Heart right ventricle (tissue), 16 donors: ENCODE results near the gene SH3D21. TPM values are rescaled to one million over a fixed set of nuclear protein-coding genes. Genes with fewer than 3 reads are reported as not detected.

Source experiments
- ATAC-seq, 8 donors: fragments of 200-7000 bp; cut with Tn5 transposase; one replicate each; pipeline ENCODE4 v1.9.1; 2020; ENCODE audit warnings: mild to moderate bottlenecking in 8 of 8, moderate library complexity in 8 of 8, moderate number of reproducible peaks in 1 of 8
- DNase-seq, 2 donors: peaks; one replicate each; pipeline ENCODE4 v3.0.0-alpha.2; 2020
- H3K27ac ChIP-seq, 10 donors: fragments of 200-600 bp; sonication (generic) in 2 of 10; one replicate each; pipeline versions ENCODE4 v1.5.0 to v1.8.0; 2020 to 2022; ENCODE audit warnings: mild to moderate bottlenecking in 3 of 10
- H3K27me3 ChIP-seq, 7 donors: fragments of 200-600 bp; one replicate each; pipeline ENCODE4 v1.8.0; 2021 to 2022; ENCODE audit warnings: mild to moderate bottlenecking in 2 of 7
- H3K36me3 ChIP-seq, 9 donors: fragments of 200-600 bp; sonication (generic) in 1 of 9; one replicate each; pipeline versions ENCODE4 v1.5.0 to v1.8.0; 2020 to 2022; ENCODE audit warnings: mild to moderate bottlenecking in 2 of 9
- H3K4me1 ChIP-seq, 9 donors: fragments of 200-600 bp; sonication (generic) in 1 of 9; one replicate each; pipeline versions ENCODE4 v1.5.0 to v1.8.0; 2020 to 2022; ENCODE audit warnings: mild to moderate bottlenecking in 4 of 9
- H3K4me3 ChIP-seq, 10 donors: fragments of 200-600 bp; sonication (generic) in 2 of 10; one replicate each; pipeline versions ENCODE4 v1.5.0 to v1.8.0; 2020 to 2022; ENCODE audit warnings: mild to moderate bottlenecking in 7 of 10, moderate library complexity in 2 of 10
- H3K9me3 ChIP-seq, 11 donors: fragments of 200-600 bp in 10 of 11; sonication (generic) in 2 of 11; one replicate each; pipeline versions ENCODE4 v1.5.0 to v1.8.0; 2013 to 2022; ENCODE audit warnings: mild to moderate bottlenecking in 2 of 11, control low read depth in 1 of 11, moderate library complexity in 1 of 11
- WGBS, 2 donors: extraction: QIAGEN DNeasy Blood & Tissue Kit; methylation state at CpG; one replicate each; pipeline ENCODE4 v1.1.7; 2013; ENCODE audit warnings: inconsistent platforms in 1 of 2; 5-methylcytosine and 5-hydroxymethylcytosine counted together
- intact Hi-C, 10 donors: fragments of 100-400 bp; cut with DNase I; formaldehyde crosslinking; loops; one replicate each; pipeline versions ENCODE4 v1.11.1 to v1.14.2; 2022
- polyA plus RNA-seq, 2 donors: library from polyadenylated mRNA; stranded (reverse); fragments of 200-250 nt; gene quantifications; one replicate each; pipeline ENCODE4 v1.2.3, GENCODE V29; 2013
- total RNA-seq, 10 donors: library from RNA; stranded (reverse); fragmentation: NEBNext Ultra II Directional in 3 of 10; extraction: Animal tissue kit (Norgen Biotek cat#: 25700) in 3 of 10; gene quantifications; one replicate each; pipeline versions ENCODE4 v1.2.1 to v1.2.4, GENCODE V29; 2021 to 2023
- TF ChIP-seq, protein P1 (sequence below), 9 donors: fragments of 200-600 bp; sonication (generic) in 2 of 9; IDR thresholded peaks; one replicate each; pipeline versions ENCODE4 v1.5.0 to v1.8.0; 2021 to 2022; ENCODE audit warnings: antibody characterized with exemption in 9 of 9, mild to moderate bottlenecking in 5 of 9, moderate library complexity in 1 of 9
- donor health status: Arrhythmogenic right ventricular cardiomyopathy.
- donor health status: ischemic (EF 13 %, LVEDD 7.1; RV severe dilation, severe dysfunction).
- donor health status: healthy with polysubstance abuse.
- donor health status: DM: no; HTN: yes; CAD: no.
- donor health status: DM: no; HTN: no; CAD: no.
- donor health status: ischemic (EF 25% LVEDD 6.9; RV normal size, moderate dysfunction).
- donor health status: ischemic (EF 25% LVEDD 5.7; RV mildly dilated, moderate dysfunction).
- donor health status: healthy.
- donor health status: DM: yes; HTN: yes; CAD: no.
- donor health status: Ischemic cardiomyopathy.
- donor health status: ischemic (EF 35%, LVEDD 5.7; RV mildly dilated, moderate dysfunction).
- donor health status: nonischemic (EF 11% LVEDD 7.7; RV severe dilation, severe dysfunction).
- donor health status: DM: yes; HTN: yes; CAD: no.
- donor health status: PGD.
- donor health status: ischemic (EF 29% LVEDD 5.4; RV normal size, mild dysfunction).
- donor health status: nonischemic (EF 23%, LVEDD 6.1; RV moderate dilation, normal function).

SH3D21 gene
- total and polyA plus RNA-seq, 12 donors, result 0.58 to 4.8 (median 1.7) TPM

DNA sequence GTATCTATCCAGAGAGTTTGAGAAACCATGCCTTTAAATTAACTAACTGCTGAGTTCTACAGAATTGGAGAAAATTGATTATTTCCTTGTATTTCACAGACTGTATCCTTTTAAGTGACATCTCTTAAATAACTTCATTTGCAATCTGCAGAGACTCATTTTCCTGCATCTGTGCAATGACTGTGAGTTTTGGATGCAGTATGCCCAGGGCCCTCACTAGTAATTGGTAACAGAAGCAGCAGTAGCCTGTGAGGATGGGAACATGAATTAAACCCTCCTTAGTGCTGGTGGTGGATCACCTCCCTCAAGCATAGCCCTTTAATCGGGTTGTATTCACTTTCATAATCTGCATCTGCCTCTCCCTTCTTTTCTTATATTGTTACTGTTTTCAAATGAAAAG is 21.7 kb upstream of the SH3D21 start:
- DNase-seq (no peak), ATAC-seq (no peak)
- H3K36me3 ChIP-seq, result peaks cover 0 to 82% (median 29%) of the 10 kb centered on the region in 9 donors
- peak overlapping the region in 1 of 10 donors; percentile 2 for H3K4me3 ChIP-seq
- no peaks in the 10 kb centered on the region for H3K27me3 ChIP-seq
- peak overlapping the region in 8 of 10 donors; percentile 51 to 82 (median 68) for H3K27ac ChIP-seq
- TF ChIP-seq, protein P1, sequence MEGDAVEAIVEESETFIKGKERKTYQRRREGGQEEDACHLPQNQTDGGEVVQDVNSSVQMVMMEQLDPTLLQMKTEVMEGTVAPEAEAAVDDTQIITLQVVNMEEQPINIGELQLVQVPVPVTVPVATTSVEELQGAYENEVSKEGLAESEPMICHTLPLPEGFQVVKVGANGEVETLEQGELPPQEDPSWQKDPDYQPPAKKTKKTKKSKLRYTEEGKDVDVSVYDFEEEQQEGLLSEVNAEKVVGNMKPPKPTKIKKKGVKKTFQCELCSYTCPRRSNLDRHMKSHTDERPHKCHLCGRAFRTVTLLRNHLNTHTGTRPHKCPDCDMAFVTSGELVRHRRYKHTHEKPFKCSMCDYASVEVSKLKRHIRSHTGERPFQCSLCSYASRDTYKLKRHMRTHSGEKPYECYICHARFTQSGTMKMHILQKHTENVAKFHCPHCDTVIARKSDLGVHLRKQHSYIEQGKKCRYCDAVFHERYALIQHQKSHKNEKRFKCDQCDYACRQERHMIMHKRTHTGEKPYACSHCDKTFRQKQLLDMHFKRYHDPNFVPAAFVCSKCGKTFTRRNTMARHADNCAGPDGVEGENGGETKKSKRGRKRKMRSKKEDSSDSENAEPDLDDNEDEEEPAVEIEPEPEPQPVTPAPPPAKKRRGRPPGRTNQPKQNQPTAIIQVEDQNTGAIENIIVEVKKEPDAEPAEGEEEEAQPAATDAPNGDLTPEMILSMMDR (IDR thresholded peaks at IDR 0.05), result no peak
- intact Hi-C loops, result loop anchor here in 9 of 10 donors (1.0 to 10.0 kb wide), 11 partner anchors 42 to 190 kb away; partner anchors contain the start of genes THRAP3 (in 3 of the 9), TRAPPC3 (in 2 of the 9) and MAP7D1 (in 1 of the 9)
- H3K4me1 ChIP-seq, result peaks cover 3 to 92% (median 61%) of the 10 kb centered on the region in 9 donors
- 31 to 53% methylated on average over 1 of the region's 1 CpG for WGBS, 2 donors
- no peaks in the 10 kb centered on the region for H3K9me3 ChIP-seq

DNA sequence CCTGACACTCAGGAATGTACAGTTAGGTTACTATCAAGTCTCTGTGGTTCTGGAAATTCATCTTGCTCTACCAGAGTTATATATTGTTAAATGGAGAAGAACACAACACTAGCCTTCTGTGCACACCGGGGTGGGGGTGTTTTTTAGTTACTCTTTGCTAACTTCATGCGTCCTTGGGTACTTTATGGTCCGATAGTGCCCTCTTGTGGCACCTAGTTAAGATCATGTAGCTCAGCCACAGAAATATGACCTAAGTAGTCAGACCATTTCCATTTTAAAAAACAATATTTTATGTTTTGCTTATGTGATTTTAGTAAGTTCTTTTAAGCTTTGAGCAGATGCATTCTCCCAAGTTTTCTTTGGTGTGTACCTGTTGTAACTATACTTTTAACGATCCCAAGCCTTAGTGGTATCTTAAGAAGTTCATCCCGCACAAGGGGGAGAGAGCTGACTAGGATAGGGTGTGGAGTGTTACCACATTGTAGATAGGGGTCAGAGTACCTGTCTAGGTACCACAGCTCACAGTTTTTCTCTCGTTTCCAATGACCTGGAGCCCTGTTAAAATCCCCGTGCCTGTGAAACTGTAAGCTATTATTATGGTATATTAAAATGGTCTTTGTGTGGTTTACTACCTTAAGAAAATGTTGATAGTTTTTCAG is 20.6 kb upstream of the SH3D21 start:
- peak overlapping the region in 8 of 10 donors; percentile 8 to 82 (median 68) for H3K27ac ChIP-seq
- no peaks in the 10 kb centered on the region for H3K9me3 ChIP-seq
- H3K27me3 ChIP-seq, result no peaks in the 10 kb centered on the region
- 39 to 43% methylated on average over 7 of the region's 7 CpGs for WGBS, 2 donors
- no peak overlapping the region for H3K4me3 ChIP-seq
- ATAC-seq (peak; percentile 63 to 87 (median 84)), DNase-seq (peak in 1 of 2 donors; percentile 83)
- H3K36me3 ChIP-seq, result peaks cover 0 to 93% (median 31%) of the 10 kb centered on the region in 9 donors
- peaks cover 3 to 85% (median 54%) of the 10 kb centered on the region in 9 donors for H3K4me1 ChIP-seq
- intact Hi-C loops, result loop anchor here (1.0 to 10.0 kb wide), 15 partner anchors 61 to 191 kb away; partner anchors contain the start of genes THRAP3 (in 8 of the 10) and TRAPPC3 (in 5 of the 10)
- TF ChIP-seq, protein P1 (IDR thresholded peaks at IDR 0.05), result peak; percentile 55 to 89 (median 78)

DNA sequence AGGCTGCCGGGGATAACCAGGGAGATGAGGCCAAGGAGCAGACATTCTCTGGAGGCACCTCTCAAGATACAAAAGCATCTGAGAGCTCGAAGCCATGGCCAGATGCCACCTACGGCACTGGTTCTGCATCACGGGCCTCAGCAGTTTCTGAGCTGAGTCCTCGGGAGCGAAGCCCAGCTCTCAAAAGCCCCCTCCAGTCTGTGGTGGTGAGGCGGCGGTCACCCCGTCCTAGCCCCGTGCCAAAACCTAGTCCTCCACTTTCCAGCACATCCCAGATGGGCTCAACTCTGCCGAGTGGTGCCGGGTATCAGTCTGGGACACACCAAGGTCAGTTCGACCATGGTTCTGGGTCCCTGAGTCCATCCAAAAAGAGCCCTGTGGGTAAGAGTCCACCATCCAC is 19.4 kb upstream of the SH3D21 start:
- Histone ChIP-seq H3K4me3 (no peak overlapping the region), H3K27ac (peak overlapping the region in 3 of 10 donors; percentile 17 to 61 (median 49)), H3K9me3 (no peaks in the 10 kb centered on the region), H3K4me1 (peaks cover 3 to 77% (median 53%) of the 10 kb centered on the region in 9 donors), H3K36me3 (peaks cover 0 to 100% (median 41%) of the 10 kb centered on the region in 9 donors), H3K27me3 (no peaks in the 10 kb centered on the region)
- intact Hi-C loops, result loop anchor here (2.0 to 10.0 kb wide), 12 partner anchors 62 to 192 kb away; partner anchors contain the start of genes THRAP3 (in 7 of the 10) and TRAPPC3 (in 2 of the 10)
- ATAC-seq (peak in 1 of 8 donors; percentile 31), DNase-seq (no peak)
- TF ChIP-seq, protein P1 (IDR thresholded peaks at IDR 0.05), result no peak
- WGBS, 2 donors, result 86% methylated on average over 13 of the region's 13 CpGs

DNA sequence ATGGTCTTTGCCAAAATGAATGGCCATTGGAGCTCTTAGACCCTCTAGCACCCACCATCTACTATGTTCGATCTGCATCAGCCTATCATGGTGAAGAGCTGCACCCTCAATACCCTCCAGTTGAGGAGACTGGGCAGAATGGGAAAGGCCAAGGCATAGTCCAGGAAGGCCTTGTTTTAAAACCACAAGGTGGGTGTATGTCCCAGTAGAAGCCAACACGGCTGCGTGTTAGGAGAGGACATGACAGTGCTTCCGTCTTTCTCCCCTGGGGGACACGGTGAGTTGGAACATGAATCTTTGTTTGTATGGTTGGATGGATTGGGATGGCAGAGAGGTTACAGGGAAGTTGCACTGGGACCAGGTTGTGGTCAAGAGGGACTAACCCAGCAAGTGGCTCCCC is 18.6 kb upstream of the SH3D21 start:
- TF ChIP-seq, protein P1 (IDR thresholded peaks at IDR 0.05), result no peak
- DNase-seq (no peak), ATAC-seq (peak in 1 of 8 donors; percentile 24)
- 70 to 78% methylated on average over 5 of the region's 5 CpGs for WGBS, 2 donors
- intact Hi-C loops, result loop anchor here (2.0 to 10.0 kb wide), 12 partner anchors 63 to 193 kb away; partner anchors contain the start of genes THRAP3 (in 7 of the 10) and TRAPPC3 (in 2 of the 10)
- Histone ChIP-seq H3K4me3 (no peak overlapping the region), H3K36me3 (peaks cover 0 to 100% (median 49%) of the 10 kb centered on the region in 9 donors), H3K27me3 (no peaks in the 10 kb centered on the region), H3K9me3 (no peaks in the 10 kb centered on the region), H3K27ac (peak overlapping the region in 3 of 10 donors; percentile 17 to 61 (median 49)), H3K4me1 (peaks cover 3 to 73% (median 50%) of the 10 kb centered on the region in 9 donors)
